DMS 273 (cell line): ENCODE results near the gene SSTR3.
"Not testable (repeated sequence)": the region's sequence is repeated elsewhere in the genome, so short reads cannot be mapped to it uniquely, and the experiment has no call there.

Experiments
- DNase-seq: peaks from one replicate; lab custom pipeline; 2025; ENCODE audit not compliant: unreplicated experiment; lab: John Stamatoyannopoulos, UW

The SSTR3 gene

DNA sequence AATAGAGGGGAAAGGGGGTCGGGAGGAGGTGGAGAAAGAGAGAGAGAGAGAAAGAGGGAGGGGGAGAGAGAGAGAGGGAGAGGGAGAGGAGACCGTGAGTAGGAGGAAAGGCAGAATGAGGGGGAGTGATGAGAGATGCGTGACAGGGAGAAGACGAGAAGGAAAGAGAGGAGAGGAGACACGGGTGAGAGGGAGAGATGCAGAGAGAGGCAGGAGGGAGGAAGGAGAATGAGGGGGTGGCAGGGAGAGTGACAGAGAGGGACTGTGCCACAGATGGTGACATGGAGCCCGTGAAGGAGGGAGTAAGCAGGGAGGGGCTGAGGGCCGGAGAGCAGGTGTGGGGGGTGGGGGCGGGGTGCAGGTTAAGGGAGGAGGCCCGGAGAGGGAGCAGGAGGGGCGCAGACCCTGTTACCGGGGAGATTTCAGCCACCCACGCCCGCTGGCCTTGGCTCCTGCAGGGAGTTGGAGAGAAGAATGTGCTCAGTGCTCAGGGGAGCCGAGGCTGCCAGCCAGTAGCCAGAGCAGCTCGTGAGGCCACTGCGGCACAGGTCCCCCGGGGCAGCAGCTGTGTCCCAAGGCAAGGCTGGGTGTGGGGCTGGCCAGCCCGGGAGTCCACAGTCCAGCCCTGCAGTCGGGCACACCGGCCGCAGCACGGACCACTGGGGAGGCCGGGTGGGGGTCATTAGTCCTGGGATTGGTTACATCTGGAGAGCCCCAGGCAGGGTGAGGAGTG lies at the start of gene SSTR3:
Gene SSTR3 (minus strand): TSS at position 304 of the 733 bp plus-strand sequence. CDS start 4,674 bp downstream, outside the sequence.
- DNase-seq: peak; percentile 25

- peak; percentile 69 for DNase-seq
Observed at GRCh38 chr22:37260901-37261336, 48.6 kb upstream of the SSTR3 start.

GRCh38 chr22:37260155-37260795 lies 48.0 kb upstream of the SSTR3 start:
- DNase-seq: no peak

GRCh38 chr22:37259540-37260029 lies 47.3 kb upstream of the SSTR3 start:
- DNase-seq: peak; percentile 46

DNA sequence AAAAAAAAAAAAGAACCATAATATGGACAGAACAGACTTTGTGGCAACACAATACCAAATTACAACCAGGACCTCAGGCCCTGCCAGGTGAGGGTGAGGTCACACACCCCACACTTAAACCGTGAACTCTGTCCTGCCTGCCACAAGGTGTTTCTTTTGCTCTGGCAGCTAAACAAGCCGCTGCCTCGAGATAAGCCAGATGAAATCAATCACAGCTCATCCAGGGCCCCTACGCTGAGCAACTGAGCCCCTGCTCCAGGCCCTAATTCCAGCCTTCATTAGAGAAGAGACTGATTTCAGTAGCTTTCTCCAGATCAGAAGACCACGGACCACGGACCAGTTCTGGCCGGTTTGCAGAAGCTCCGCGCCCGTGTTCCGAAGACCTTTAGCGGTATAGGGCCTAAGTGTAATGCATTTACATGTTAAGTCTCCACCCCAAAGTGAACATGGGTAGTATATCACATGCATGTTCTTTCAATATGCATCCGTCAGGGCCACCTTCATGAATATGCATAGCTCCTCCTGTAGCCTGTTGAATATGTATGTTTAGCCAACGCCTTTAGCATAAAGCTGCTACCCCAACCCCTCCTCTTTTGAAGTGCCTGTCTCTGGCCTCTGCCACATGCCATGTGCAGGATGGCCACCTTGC lies 46.6 kb upstream of the SSTR3 start:
- peak; percentile 27 for DNase-seq

GRCh38 chr22:37258005-37258752 lies 45.9 kb upstream of the SSTR3 start:
- no peak for DNase-seq

DNA sequence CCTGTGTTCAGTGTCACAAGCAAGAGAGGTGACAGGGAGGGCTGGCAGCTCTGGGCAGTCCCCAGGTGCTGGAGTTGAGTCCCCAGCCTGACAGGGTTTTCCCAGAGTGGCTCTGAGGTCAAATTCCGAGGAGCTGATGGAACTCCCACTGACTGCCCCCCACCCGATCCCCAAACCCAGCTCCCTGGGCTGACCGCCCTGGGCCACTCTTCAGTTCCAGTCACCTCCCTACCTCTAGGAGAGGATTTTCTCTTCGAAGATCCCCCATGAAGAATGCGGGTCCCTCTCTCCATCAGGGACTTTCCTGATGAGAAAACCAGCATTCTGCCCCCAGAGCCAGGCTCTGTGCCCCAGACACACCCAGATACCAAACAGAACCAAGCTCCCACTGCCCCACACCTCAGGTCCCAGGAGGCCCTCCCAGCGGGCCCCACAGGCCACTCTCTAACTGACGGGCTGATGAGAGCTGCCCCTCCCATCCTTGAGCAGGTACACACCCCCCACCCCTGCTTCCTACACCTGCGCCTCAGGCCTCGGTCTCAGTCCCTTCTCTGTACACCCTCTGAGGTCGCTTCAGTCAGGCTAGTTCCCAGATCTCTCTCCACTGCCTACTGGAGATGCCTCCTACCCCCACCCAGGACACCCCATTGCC lies 43.9 kb upstream of the SSTR3 start:
- DNase-seq: no peak

DNA sequence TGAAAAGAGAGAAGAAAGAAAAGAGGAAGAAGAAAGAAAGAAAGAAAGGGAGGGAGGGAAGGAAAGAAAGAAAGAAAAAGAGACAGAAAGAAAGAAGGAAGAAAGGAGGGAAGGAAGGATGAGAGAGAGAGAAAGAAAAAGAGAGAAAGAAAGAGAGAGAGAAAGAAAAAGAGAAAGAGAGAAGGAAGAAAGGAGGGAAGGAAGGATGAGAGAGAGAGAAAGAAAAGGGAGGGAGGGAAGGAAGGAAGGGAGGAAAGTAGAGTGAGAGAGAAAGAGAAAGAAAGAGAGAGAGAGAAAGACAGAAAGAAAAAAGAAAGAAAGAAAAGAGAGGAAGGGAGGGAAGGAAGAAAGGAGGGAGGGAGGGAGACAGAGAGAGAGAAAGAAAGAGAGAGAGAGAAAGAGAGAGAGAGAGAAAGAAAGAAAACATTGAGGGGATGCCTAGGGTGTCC lies 43.3 kb upstream of the SSTR3 start:
- no peak for DNase-seq

DNA sequence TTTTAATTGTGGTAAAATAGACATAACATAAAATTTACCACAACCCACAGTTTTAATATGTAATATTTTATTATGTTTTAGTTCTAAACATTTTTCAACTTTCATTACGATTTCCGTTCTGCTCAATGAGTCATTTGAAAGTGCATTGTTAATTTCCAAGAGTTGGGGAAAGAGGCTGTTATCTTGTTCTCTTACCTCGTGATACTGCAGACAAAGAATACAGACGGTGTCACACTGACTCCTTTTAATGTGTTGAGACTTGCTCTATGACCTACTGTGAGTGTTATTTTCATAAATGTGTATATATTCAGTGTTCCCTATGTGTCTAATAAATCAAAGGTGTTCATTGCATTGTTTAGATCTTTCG lies 42.6 kb upstream of the SSTR3 start:
- no peak for DNase-seq

DNA sequence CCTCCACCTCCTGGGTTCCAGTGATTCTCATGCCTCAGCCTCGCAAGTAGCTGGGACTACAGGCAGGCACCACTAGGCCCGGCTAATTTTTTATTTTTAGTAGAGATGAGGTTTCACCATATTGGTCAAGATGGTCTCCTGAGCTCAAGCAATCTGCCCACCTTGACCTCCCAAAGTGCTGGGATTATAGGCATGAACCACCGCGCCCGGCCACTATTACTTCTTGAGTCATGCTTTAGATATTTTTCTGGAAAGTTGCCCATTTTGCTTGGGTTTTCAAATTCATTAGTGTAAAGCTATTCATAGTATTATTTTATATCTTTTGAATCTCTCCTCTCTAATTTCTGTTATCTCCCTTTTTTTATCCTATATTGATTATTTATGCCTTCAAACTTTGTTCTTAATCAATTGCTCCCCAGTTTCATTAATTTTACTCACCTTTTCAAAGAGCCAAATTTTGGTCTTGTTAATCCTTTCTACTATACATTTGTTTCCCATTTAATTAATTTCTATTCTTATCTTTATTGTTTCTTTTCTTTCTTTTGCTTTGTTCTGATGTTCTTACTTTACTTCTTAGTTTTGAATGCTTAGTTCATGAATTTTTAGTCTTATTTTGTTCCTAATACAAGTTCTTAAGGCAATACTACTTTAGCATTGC lies 42.1 kb upstream of the SSTR3 start:
- DNase-seq: no peak

DNA sequence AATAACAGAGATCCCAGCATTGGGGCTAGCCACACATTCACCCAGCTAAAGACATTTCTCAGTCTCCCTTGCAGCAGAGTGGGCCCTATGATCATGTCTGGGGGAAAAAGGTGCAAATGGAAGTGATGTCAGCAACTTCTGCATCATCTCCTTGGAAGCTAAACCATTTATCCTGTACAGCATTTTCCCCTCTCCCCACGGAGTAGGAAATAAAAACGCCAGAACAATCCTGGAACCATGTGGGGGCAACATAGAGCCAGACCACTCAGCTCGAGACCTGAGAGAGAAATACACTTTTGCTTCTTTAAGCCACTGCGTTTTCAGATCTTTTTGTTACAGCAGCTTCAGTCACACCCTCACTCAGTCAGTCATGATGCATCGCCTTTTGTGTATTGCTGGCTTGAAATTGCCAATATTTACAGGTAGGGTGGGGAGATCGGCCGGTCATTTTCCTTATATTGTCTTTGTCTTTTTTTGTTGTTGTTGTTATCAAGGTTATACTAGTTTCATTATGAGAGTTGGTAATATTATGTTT lies 40.9 kb upstream of the SSTR3 start:
- DNase-seq: no peak

- not testable (repeated sequence) for DNase-seq
Observed at GRCh38 chr22:37251836-37252235, 39.6 kb upstream of the SSTR3 start.

DNA sequence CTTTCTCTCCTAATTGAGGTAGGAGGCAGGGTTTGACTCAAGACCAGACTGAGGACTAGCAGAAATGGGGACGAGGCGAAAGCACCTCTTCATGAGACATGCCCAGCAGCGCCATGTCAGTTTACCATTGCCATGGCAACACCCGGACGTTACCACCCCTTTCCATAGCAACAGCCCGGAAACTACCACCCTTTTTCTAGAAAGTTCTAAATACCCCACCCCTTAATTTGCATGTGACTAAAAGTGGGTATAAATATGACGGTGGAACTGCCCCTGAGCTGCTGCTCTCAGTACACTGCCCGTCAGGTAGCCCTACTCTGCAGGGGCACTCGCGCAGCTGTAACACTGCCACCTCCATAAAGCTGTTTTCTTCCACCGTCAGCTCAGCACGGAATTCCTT lies 37.7 kb upstream of the SSTR3 start:
- DNase-seq: no peak

DNA sequence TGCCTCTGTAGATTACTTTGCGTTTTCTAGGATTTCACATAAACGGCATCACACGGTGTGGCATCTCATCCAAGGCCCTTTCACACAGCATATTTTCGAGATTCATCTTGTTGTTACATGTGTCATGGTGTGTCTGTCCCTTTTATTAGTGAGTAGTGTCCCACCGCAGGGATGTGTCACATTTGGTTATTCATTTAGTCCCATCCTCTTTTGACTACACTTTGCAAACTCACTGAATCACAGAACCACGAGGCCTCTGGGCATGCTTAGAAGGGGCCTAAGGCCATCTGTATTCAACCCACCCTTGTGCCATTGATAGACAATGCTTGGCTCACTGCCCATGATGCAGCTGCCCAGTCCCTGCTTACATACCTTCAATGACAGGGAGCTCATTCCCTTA lies 36.0 kb upstream of the SSTR3 start:
- DNase-seq: no peak

DNA sequence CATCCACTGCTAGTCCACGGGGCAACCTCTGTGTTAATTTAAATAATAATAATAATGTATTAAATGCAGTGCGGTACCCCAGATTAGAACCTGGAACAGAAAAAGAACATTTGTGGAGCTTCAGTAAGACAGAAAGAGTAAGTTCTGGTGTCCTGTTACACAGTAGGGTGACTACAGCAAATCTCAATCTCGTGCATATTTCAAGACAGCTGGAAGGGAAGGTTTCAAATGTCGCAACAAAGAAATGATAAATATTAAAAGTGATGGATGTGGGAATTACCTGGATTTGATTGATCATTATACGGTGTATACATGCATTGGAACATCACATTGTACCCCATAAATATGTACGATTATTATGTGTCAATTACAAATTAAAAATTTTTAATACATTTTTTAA lies 33.5 kb upstream of the SSTR3 start:
- DNase-seq: no peak

GRCh38 chr22:37244922-37245722 lies 32.8 kb upstream of the SSTR3 start:
- DNase-seq: no peak

DNA sequence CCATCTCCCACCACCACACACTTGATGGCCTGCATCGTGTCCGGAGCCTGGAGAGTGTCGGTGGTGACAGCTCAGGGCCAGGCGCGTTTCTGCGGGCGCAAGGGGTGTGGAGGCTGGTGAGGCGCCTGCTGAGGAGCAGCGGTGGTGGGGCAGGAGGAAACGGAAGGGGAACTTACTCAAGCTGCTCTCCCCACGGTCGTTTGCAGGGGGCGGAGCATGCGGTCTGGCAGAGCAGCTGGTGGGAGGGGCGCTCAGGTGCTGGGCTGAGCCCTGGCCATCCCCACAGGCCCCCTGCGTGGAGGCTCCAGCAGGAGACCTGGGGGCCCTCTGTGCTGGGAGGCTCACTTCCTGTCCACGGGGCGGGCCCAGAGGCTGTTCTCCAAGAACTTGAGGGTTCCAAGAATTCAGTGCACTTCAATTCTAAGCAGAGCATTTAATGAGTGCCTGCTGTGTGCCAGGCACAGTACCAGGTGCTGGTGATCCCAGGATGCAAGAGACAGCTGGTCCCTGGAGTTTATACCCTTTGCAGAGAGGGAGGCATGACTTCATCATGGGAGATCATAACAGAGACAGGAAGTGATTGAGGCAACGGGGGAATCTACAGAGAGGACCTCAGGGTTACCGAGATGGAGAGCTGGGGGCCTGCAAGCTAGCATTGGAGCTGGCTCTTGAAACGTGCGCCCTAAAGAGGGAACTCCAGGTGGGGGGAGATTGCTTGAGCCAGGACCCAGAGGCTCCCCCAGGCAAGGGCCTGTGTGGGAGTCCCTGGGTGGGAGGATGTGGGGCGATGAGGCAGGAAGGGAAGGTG lies 32.0 kb upstream of the SSTR3 start, which contains the start of gene RAC2:
Gene RAC2 (minus strand): TSS at position 156 of the 808 bp plus-strand sequence. CDS start 121 bp downstream, at position 35.
- DNase-seq: peak; percentile 47
